B cell (primary cell): Measurements from ENCODE around the gene MBTPS1.

ENCODE experiments used
- EZH2 ChIP-seq: IDR thresholded peaks from 2 replicates; pipeline ENCODE4 v1.6.1; 2012; ENCODE audit warnings: borderline replicate concordance, low read depth, mild to moderate bottlenecking, moderate library complexity, low read length; ENCODE audit not compliant: insufficient read depth, poor library complexity, severe bottlenecking
- TF ChIP-seq, protein P1 (sequence below): fragments of 200-600 bp; IDR thresholded peaks from one replicate; pipeline ENCODE4 v1.8.0; 2022; ENCODE audit warnings: antibody characterized with exemption, mild to moderate bottlenecking

DNA sequence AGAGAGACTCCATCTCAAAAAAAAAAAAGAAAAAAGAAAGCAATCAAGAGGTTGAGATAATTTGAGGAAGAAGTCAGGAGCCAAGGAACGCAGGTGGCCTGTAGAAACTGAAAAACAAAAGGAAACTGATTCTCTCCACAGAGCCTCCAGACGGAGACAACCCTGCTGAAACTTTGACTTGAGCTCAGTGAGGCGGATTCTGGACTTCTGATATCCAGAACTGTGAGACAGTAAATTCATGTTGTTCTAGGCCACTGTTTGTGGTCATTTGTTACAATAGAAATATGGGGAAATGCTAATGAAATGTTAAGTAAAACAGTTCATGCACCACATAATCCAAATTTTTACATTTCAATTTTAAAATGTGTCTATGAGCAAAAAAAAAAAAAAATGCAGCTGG is 5.2 kb downstream of the MBTPS1 start:
- TF ChIP-seq, protein P1, sequence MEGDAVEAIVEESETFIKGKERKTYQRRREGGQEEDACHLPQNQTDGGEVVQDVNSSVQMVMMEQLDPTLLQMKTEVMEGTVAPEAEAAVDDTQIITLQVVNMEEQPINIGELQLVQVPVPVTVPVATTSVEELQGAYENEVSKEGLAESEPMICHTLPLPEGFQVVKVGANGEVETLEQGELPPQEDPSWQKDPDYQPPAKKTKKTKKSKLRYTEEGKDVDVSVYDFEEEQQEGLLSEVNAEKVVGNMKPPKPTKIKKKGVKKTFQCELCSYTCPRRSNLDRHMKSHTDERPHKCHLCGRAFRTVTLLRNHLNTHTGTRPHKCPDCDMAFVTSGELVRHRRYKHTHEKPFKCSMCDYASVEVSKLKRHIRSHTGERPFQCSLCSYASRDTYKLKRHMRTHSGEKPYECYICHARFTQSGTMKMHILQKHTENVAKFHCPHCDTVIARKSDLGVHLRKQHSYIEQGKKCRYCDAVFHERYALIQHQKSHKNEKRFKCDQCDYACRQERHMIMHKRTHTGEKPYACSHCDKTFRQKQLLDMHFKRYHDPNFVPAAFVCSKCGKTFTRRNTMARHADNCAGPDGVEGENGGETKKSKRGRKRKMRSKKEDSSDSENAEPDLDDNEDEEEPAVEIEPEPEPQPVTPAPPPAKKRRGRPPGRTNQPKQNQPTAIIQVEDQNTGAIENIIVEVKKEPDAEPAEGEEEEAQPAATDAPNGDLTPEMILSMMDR, result no peak
- no peak for TF ChIP-seq EZH2
